GM20000 (cell line): ENCODE results near the gene COL5A1.

Source experiments
- DNase-seq: peaks from one replicate; pipeline ENCODE4 v3.0.0; 2012; ENCODE audit warnings: low spot score
- TF ChIP-seq, protein P1 (sequence below): IDR thresholded peaks from 2 replicates; pipeline ENCODE4 v1.5.1; 2012; ENCODE audit warnings: mild to moderate bottlenecking, control low read depth; ENCODE audit errors: extremely low read depth, missing control alignments

The COL5A1 gene

GRCh38 chr9:134888603-134889190, 247.1 kb downstream of the COL5A1 start:
- DNase-seq: no peak
- TF ChIP-seq, protein P1, sequence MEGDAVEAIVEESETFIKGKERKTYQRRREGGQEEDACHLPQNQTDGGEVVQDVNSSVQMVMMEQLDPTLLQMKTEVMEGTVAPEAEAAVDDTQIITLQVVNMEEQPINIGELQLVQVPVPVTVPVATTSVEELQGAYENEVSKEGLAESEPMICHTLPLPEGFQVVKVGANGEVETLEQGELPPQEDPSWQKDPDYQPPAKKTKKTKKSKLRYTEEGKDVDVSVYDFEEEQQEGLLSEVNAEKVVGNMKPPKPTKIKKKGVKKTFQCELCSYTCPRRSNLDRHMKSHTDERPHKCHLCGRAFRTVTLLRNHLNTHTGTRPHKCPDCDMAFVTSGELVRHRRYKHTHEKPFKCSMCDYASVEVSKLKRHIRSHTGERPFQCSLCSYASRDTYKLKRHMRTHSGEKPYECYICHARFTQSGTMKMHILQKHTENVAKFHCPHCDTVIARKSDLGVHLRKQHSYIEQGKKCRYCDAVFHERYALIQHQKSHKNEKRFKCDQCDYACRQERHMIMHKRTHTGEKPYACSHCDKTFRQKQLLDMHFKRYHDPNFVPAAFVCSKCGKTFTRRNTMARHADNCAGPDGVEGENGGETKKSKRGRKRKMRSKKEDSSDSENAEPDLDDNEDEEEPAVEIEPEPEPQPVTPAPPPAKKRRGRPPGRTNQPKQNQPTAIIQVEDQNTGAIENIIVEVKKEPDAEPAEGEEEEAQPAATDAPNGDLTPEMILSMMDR: no peak

- DNase-seq: no peak
- TF ChIP-seq, protein P1: no peak
Measured at GRCh38 chr9:134889386-134890154, 248.0 kb downstream of the COL5A1 start.

DNA sequence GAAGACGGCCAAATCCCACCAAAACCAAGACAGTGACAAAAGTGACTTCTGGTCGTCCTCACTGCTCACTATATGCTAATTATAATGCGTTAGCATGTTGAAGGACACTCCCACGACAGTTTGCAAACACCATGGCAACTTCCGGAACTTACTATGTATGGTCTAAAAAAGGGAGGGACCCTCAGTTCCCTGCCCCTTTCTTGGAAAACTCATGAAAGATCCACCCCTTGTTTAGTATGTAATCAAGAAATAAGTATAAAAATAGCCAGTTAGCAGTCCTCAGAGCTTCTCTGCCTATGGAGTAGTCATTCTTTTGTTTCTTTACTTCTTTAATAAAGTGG, 248.5 kb downstream of the COL5A1 start:
- TF ChIP-seq, protein P1: no peak
- DNase-seq: no peak

GRCh38 chr9:134891053-134891452, 249.4 kb downstream of the COL5A1 start:
- DNase-seq: no peak
- TF ChIP-seq, protein P1: no peak

GRCh38 chr9:134891713-134892112, 250.1 kb downstream of the COL5A1 start:
- TF ChIP-seq, protein P1: no peak

DNA sequence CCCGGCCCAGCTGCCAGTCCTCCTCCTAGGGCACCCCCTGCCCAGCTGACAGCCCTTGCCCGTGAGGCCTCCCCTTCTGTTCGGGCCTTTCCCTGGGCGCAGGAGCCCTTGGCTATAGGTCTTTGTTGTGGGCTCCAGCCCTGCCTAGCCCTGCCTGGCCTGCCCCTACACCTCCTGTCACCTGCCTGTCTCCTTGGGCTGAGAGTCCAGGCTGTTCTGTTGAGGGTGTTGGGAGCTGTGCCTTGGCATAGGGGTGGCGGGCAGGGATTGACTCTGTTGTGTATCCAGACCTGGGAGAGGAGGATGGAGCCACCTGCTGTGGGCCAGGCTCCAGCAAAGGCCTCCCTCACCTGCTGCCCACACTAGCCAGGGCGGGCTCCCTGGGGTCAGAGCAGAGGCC, 250.6 kb downstream of the COL5A1 start:
- TF ChIP-seq, protein P1: no peak
- DNase-seq: no peak

More at GRCh38 chr9:134891713-134892112, 250.1 kb downstream of the COL5A1 start:
- DNase-seq: no peak

GRCh38 chr9:134892820-134893420, 251.3 kb downstream of the COL5A1 start:
- TF ChIP-seq, protein P1: no peak

More at GRCh38 chr9:134892820-134893420, 251.3 kb downstream of the COL5A1 start:
- no peak for DNase-seq
